Measurements from ENCODE around the gene OPA1. TPM values are rescaled to one million over a fixed set of nuclear protein-coding genes. Genes with fewer than 3 reads are reported as not detected.

The OPA1 gene
- total RNA-seq, 4 donors from 2014 or later, result 45.3 to 78.8 (median 48.7) TPM

- TF ChIP-seq POLR2A (IDR thresholded peaks at IDR 0.05) (no peak), CTCF (IDR thresholded peaks at IDR 0.05) (no peak)
- H3K27me3 ChIP-seq, result no peaks in the 10 kb centered on the region
- no peaks in the 10 kb centered on the region for H3K4me1 ChIP-seq
- DNase-seq, result no peak
- no peaks in the 10 kb centered on the region for H3K9me3 ChIP-seq
- WGBS, 2 donors, result 79 to 82% methylated on average over 4 of the region's 4 CpGs
- no peak overlapping the region for H3K4me3 ChIP-seq (replicated peaks in 1 of 3)
- intact Hi-C loops (cut with DNase I), result no loop called here
- H3K36me3 ChIP-seq, result no peaks in the 10 kb centered on the region
- H3K27ac ChIP-seq, result no peak overlapping the region
These were observed 138.6 kb downstream of the OPA1 start for GRCh38 chr3:193731656-193732055.

- H3K4me3 ChIP-seq (replicated peaks in 1 of 3), result no peak overlapping the region
- no peaks in the 10 kb centered on the region for H3K27me3 ChIP-seq
- DNase-seq, result no peak
- no peaks in the 10 kb centered on the region for H3K9me3 ChIP-seq
- H3K4me1 ChIP-seq, result no peaks in the 10 kb centered on the region
- 74 to 89% methylated on average over 9 of the region's 9 CpGs for WGBS, 2 donors
- intact Hi-C loops (cut with DNase I), result no loop called here
- H3K27ac ChIP-seq, result no peak overlapping the region
- TF ChIP-seq CTCF (IDR thresholded peaks at IDR 0.05) (no peak), POLR2A (IDR thresholded peaks at IDR 0.05) (no peak)
- no peaks in the 10 kb centered on the region for H3K36me3 ChIP-seq
These were observed 139.4 kb downstream of the OPA1 start for GRCh38 chr3:193732391-193732790.

GRCh38 chr3:193732827-193733226 is 139.8 kb downstream of the OPA1 start:
- H3K4me3 ChIP-seq (replicated peaks in 1 of 3), result no peak overlapping the region
- DNase-seq, result no peak

GRCh38 chr3:193734737-193735366 is 141.8 kb downstream of the OPA1 start:
- WGBS, 2 donors, result 77 to 91% methylated on average over 12 to 15 of the region's 15 CpGs
- no peak overlapping the region for H3K27ac ChIP-seq
- no peak for TF ChIP-seq CTCF (IDR thresholded peaks at IDR 0.05)
- no peak for TF ChIP-seq POLR2A (IDR thresholded peaks at IDR 0.05)
- H3K4me3 ChIP-seq (replicated peaks in 1 of 3), result no peak overlapping the region
- no peaks in the 10 kb centered on the region for H3K4me1 ChIP-seq
- DNase-seq, result no peak
- H3K9me3 ChIP-seq, result no peaks in the 10 kb centered on the region
- intact Hi-C loops (cut with DNase I), result no loop called here
- no peaks in the 10 kb centered on the region for H3K27me3 ChIP-seq
- H3K36me3 ChIP-seq, result no peaks in the 10 kb centered on the region

More at GRCh38 chr3:193732827-193733226, 139.8 kb downstream of the OPA1 start:
- no peaks in the 10 kb centered on the region for H3K9me3 ChIP-seq
- no peak overlapping the region for H3K27ac ChIP-seq
- no peaks in the 10 kb centered on the region for H3K4me1 ChIP-seq
- 96 to 98% methylated on average over 2 of the region's 2 CpGs for WGBS, 2 donors
- intact Hi-C loops (cut with DNase I), result no loop called here
- no peaks in the 10 kb centered on the region for H3K36me3 ChIP-seq
- no peak for TF ChIP-seq CTCF (IDR thresholded peaks at IDR 0.05)
- no peak for TF ChIP-seq POLR2A (IDR thresholded peaks at IDR 0.05)
- no peaks in the 10 kb centered on the region for H3K27me3 ChIP-seq

GRCh38 chr3:193735850-193736249 is 142.8 kb downstream of the OPA1 start:
- Histone ChIP-seq H3K27me3 (no peaks in the 10 kb centered on the region), H3K27ac (no peak overlapping the region), H3K4me1 (no peaks in the 10 kb centered on the region), H3K4me3 (replicated peaks in 1 of 3) (no peak overlapping the region), H3K9me3 (no peaks in the 10 kb centered on the region), H3K36me3 (no peaks in the 10 kb centered on the region)
- DNase-seq, result no peak
- TF ChIP-seq POLR2A (IDR thresholded peaks at IDR 0.05) (no peak), CTCF (IDR thresholded peaks at IDR 0.05) (no peak)
- intact Hi-C loops (cut with DNase I), result no loop called here

All from thyroid gland (tissue), 4 donors.